GM12865 (cell line): Measurements from ENCODE around the gene DCPS.

ENCODE experiments used
- DNase-seq: peaks from one replicate; pipeline ENCODE4 v3.0.0; 2010; ENCODE audit warnings: low read depth
- H3K4me3 ChIP-seq: 2 replicates; pipeline ENCODE4 v1.5.1; 2011; ENCODE audit warnings: mild to moderate bottlenecking, low read depth, low read length, control low read depth
- CTCF ChIP-seq: IDR thresholded peaks from 2 replicates; pipeline ENCODE4 v1.5.1; 2011; ENCODE audit warnings: low read length, control low read depth, low read depth, inconsistent platforms; ENCODE audit not compliant: insufficient read depth; ENCODE audit errors: missing control alignments

Gene DCPS

GRCh38 chr11:126347751-126348668, 44.1 kb downstream of the DCPS start:
- H3K4me3 ChIP-seq = no peak overlapping the region
- DNase-seq = no peak
- TF ChIP-seq CTCF = no peak

- H3K4me3 ChIP-seq = no peak overlapping the region
- no peak for TF ChIP-seq CTCF
- no peak for DNase-seq
These were observed 45.1 kb downstream of the DCPS start for GRCh38 chr11:126348806-126349582.

GRCh38 chr11:126350836-126351235, 47.0 kb downstream of the DCPS start:
- DNase-seq = no peak
- TF ChIP-seq CTCF = no peak
- H3K4me3 ChIP-seq = no peak overlapping the region

GRCh38 chr11:126352163-126352562, 48.3 kb downstream of the DCPS start:
- DNase-seq = no peak
- H3K4me3 ChIP-seq = no peak overlapping the region
- TF ChIP-seq CTCF = no peak

- DNase-seq = peak; percentile 71
- H3K4me3 ChIP-seq = peak overlapping the region; percentile 10; the same call in 1 of the 2 replicates
- no peak for TF ChIP-seq CTCF
These were observed 49.3 kb downstream of the DCPS start for GRCh38 chr11:126352934-126353801.

- peak; percentile 50 for DNase-seq
- peak overlapping the region; percentile 62 for H3K4me3 ChIP-seq
- no peak for TF ChIP-seq CTCF
These were observed 50.9 kb downstream of the DCPS start for GRCh38 chr11:126354631-126355323.
